NCI-H1417 (cell line): ENCODE results near the gene CREBZF.
"Not testable (repeated sequence)": the region's sequence is repeated elsewhere in the genome, so short reads cannot be mapped to it uniquely, and the experiment has no call there.

ENCODE experiments used
- DNase-seq, 3 experiments: peaks; one replicate each; lab custom pipeline; 2025; lab: John Stamatoyannopoulos, UW

The CREBZF gene

GRCh38 chr11:85670949-85671663 is 6.2 kb upstream of the CREBZF start:
- not testable (repeated sequence) for DNase-seq

- DNase-seq, result no peak
Observed at GRCh38 chr11:85668157-85668556, 3.2 kb upstream of the CREBZF start.

DNA sequence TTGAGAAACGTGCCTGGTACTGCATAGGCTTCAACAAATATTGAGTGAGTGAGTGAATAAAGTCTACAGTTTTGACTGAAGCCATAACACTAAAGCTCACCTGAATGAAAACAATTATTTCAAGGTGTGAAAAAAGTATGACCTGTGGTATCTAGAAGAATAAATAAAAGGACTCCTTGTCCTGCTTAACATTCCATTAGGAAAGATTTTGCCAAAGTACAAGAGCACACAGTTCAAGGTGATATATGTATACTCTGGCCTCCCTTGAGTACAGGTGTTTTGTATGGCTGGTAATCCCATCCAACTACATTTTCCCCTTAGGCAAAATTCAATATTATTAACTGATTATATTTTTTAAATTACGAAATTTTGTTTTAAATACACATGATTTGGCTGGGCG is 1.8 kb upstream of the CREBZF start:
- no peak for DNase-seq

DNA sequence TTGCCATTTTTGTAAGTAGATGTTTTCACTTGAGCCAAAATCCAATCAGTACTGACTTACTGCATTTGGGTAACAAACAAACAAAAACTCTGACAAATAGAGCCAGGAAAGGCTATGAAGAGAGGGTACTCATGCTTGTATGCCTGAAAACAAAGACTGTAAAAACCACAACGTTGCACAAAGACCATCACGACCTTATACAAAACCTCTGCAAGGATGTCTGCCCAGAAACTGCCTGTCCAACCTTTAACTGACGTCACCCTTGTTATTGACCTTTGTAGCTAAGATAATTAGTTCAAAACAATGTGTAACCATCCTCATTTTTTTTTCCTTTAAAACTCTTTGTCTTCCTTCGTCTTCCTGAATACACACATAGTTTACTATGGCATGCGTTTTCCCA is 804 bp upstream of the CREBZF start:
- no peak for DNase-seq

DNA sequence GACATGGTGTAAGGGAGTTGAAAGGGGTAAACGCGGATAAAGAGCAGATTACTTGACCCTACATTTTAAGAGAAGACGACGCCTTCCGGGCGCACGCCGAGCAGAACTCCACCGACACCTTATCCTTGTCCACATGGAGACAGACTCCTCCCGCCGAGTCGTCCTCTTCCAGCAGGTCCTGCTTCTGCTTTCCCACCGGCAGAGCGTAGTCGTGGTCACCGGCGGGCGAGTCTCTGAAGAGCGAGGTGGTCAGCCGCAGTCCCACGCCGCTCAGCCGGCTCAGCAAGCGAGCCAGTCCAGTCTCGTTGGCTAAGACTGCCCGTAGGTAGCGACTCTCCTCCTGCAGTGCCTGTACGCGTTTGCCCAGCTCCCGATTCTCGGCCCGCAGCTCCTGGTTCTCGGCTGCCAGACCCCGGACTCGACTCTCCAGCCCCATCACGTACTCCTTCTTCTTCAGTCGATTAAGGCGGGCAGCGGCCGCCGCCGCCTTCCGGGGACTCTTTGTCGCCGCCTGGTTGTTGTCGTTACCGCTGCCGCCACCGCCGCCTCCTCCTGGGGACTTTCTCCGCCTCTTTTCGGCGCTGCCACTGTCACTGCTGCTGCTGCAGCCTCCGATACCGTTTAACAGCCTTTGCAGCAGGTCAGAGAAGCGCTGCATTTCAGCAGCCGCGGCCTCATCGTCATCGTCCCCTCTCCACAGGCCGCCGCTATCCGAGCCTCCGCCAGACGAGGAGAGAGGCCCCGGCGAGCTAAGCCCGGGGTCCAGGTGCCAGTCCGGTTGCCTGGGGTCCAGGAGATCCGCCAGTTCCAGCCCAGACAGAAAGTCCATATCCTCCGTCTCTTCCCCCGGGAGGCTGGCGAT is 945 bp downstream of the CREBZF start:
- peak; percentile 62 to 91 (median 88) for DNase-seq

DNA sequence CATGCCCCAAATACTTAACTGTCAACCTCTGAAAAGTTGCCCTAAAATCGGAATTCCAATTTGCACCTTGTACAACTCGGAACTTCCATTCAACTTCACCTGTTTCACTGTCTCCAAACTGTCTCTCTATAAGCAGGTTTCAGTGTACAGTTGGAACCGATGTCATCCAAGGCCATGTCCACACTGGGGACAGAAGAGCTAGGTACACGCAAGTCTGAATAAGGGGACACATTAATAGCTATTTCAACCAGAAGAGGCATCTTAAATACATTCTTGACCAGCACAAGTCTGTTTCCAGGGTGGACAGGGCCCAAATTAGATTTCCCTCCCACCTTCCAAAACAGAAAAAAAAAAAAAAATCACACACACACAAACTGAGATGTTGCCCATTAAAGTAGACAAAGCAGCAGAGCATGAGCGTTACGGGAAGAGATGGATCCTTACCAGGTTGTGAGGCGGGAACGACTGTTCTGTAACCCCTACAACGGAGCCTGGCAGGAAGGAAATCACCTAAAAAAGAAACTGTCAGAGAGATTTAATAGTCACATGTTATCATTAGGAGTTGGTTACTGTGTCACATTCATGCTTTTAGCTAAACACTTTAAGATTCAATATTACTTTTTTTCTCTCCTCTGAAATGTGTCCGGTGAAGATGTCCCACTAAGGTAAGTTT is 1.7 kb downstream of the CREBZF start:
- DNase-seq, result peak in 1 of 3 experiments; percentile 65

- DNase-seq, result no peak
Observed at GRCh38 chr11:85661972-85662664, 2.8 kb downstream of the CREBZF start.

DNA sequence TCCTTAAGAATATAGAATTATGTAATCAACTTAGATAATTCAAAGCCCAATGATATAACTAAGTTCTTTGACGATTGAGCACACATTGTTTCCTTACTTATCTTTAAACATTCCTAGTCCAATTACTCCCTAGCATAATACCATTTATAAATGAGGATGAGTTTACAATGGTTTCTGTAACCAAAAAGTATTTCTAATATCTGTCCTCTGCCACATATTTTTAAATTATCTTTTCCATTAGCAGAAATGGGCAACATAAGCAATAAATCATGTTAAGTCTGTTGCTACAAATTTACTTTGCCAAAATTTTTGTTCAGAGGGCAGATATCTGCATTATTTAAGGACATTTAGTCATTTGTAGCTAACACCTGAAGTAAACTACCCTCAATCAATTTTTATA is 6.7 kb downstream of the CREBZF start:
- no peak for DNase-seq

GRCh38 chr11:85656777-85657176 is 8.2 kb downstream of the CREBZF start:
- no peak for DNase-seq

DNA sequence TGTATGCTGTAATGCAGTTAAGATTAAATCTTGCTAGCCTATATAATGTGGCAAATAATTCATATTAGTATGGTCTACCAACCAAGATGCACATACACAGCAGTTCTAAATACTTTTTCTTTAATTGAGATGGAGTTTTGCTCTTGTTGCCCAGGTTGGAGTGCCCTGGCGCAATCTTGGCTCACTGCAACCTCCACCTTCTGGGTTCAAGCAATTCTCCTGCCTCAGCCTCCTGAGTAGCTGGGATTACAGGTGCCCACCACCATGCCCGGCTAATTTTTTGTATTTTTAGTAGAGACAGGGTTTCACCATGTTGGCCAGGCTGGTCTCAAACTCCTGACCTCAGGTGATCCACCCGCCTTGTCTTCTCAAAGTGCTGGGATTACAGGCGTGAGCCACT is 10.6 kb downstream of the CREBZF start:
- DNase-seq, result not testable (repeated sequence)

DNA sequence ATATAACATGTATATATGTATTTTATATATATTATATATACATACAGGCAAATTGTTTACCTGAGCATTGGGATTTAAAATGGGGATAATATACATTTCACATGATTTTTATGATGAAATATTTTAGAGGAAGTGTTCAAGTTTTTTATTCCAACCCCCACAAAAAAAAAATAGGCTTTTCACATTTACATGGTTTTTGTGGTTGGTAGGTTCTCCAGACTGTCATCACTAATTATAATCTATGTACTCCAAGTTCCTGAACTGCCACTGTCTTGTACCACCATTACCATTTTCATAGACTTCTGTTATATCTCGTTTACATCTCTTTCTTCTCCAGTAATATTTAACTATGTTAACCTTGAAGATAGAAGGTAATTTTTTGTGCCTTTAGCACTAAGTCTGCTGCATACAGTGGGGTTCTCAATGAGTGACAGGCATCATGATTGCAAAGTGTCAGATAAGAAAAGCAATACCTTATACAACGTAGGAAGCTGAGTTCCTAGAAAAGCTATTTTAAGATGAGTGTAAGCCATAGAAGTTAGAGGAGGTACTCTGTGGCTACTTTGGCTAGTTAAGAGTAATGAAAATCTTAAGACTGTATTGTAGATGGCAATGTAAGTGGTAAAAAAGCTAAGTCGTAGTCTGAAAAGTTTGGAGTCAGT is 12.0 kb downstream of the CREBZF start:
- DNase-seq, result no peak

GRCh38 chr11:85651118-85651517 is 13.8 kb downstream of the CREBZF start:
- no peak for DNase-seq

- DNase-seq, result peak; percentile 90 to 96 (median 92)
Observed at GRCh38 chr11:85647604-85648299, 17.2 kb downstream of the CREBZF start, which contains the start of gene TMEM126A. TSS of gene TMEM126A (plus strand) at chr11:85647967. CDS start at chr11:85650256, 2,289 bp downstream.

GRCh38 chr11:85647078-85647477 is 17.9 kb downstream of the CREBZF start:
- DNase-seq, result no peak

DNA sequence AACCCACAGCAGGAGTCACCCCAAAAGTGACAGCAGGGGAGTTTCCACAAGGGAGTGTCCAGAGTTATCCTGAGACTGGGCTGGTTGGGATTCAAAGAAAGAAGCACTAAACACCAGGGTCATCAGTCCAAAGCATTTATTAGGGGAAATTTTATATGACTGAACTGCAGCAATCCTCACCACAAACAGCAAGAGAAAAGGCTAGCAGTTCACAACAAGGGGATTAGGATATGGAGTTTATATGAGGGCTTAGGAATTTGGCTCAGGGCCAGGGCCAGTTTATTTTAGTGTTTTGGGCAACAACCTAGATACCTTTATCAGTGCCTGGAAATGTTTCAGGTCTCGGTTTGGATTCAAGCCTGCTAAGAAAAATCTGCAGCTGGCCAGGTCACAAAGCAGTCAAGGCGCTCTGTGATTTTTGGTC is 21.7 kb downstream of the CREBZF start:
- no peak for DNase-seq

DNA sequence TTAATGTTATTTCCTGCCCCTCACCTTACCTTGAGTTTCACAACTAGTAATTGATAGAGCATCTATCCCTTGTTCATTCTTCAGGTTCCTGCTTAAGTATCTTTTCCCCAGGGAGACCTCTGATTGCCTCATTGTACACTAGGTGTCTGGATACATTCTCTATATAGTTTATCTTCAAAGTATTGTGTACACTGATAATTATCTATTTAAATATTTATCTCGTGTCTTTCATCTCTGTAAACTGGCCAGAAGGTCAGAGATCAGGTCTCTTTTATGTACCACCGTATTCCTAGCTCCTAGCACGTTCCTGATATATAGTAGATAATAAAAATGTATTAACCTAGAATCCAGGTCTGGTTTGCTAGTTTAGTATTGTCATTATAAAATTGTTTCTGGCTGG is 30.2 kb downstream of the CREBZF start:
- no peak for DNase-seq

DNA sequence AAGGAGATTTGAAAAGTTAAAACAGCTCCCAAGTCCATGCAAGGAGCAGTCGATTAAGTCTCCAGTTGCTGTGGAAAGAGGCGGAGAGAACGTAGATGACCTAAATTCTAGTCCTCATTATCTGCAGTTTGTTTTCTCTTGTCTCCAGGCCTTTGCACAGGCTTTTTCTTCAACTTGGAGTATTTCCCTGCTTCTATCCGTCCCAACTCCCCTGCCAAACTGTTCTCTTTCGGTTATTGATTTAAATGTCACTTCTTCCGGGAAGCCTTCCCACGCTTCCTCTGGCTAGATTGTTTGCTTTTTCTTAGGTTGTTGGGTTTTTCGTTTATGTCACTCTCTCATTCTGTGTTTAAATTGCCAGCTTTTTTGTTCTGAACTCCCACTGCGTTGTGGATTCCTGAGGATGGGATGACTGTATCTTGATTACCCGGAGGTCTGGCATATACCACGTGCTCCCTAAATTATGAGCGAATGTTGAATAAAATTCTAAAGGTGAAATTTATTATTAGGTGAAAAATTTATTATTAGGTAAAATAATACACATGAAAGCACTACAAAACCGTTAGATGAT is 36.1 kb downstream of the CREBZF start:
- DNase-seq, result no peak

DNA sequence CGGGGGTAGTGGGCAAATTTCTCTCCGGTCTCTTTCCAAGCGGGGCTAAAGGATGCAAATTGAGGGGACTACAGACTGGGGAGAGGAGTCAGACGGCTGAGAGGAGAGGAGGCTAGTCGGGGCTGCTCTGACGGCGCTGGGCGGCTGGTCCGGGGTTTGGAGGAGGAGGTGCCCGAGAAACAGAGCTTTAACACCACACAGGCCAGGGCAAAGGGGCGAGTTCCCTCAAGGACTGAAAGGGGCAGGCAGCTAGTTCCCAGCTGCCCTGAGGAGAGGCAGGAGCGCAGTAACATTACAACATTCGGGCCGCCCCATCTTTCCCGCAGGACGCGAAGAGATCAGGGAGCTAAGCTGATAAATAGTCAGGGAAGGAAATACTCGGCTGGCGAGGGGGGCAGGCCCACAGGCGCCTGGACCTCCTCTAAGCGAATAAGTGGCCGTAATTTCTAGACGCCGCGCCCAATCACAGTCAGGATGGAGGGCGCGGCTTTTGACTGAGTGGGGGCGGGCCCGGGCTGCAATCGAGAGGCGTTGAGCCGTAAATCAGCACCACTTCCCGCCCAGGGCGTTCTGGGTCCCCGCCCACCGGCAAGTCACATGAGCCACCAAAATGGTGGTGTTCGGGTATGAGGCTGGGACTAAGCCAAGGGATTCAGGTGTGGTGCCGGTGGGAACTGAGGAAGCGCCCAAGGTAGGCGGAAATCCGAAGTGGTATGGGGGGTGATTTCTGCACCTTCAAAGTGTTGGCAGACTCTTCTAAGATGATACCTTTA is 36.7 kb downstream of the CREBZF start, which contains the start of gene TMEM126B:
Gene TMEM126B (plus strand): TSS at position 596 of the 773 bp plus-strand sequence. CDS start 15 bp downstream, at position 611.
- peak; percentile 98 to 99 (median 99) for DNase-seq

- DNase-seq, result peak; percentile 26 to 88 (median 76)
Observed at GRCh38 chr11:85627332-85627997, 37.5 kb downstream of the CREBZF start, which contains the start of gene DLG2. TSS of gene DLG2 (minus strand) at chr11:85627344.
